Stomach (tissue), 9 donors: ENCODE data around the gene CACNA2D2. TPM values are rescaled to one million over a fixed set of nuclear protein-coding genes. Genes with fewer than 3 reads are reported as not detected.

ENCODE experiments used
- DNase-seq, 2 donors: peaks; one replicate each; pipeline versions ENCODE4 v3.0.0 to v3.0.0-alpha.2; 2013 to 2019
- H3K27ac ChIP-seq, 5 donors: fragments of 200-600 bp in 4 of 5; sonication (generic) in 4 of 5; one replicate each; pipeline ENCODE4 v1.5.1; 2013 to 2019; ENCODE audit warnings: mild to moderate bottlenecking in 1 of 5, moderate library complexity in 1 of 5
- H3K27me3 ChIP-seq, 3 donors: fragments of 200-600 bp; sonication (generic); one replicate each; pipeline ENCODE4 v1.5.1; 2017 to 2019; ENCODE audit warnings: mixed run types in 1 of 3
- H3K36me3 ChIP-seq, 4 donors: fragments of 200-600 bp; sonication (generic); 1 replicate in 3 of 4; 2 replicates in 1 of 4; pipeline ENCODE4 v1.5.1; 2016 to 2019
- H3K4me1 ChIP-seq, 4 donors: fragments of 200-600 bp; sonication (generic); one replicate each; pipeline ENCODE4 v1.5.1; 2016 to 2019
- H3K4me3 ChIP-seq, 4 donors: fragments of 200-600 bp; sonication (generic) in 3 of 4; one replicate each; pipeline ENCODE4 v1.5.1; 2016 to 2019; ENCODE audit warnings: mild to moderate bottlenecking in 1 of 4
- H3K9me3 ChIP-seq, 4 donors: fragments of 200-600 bp; sonication (generic); one replicate each; pipeline ENCODE4 v1.5.1; 2016 to 2019
- CTCF ChIP-seq, 7 experiments: fragments of 450-650 bp in 4 of 7; fragments of 200-600 bp in 3 of 7; sonication (generic) in 3 of 7; IDR thresholded peaks; one replicate each; pipeline ENCODE4 v1.5.1; 2016 to 2019; ENCODE audit warnings: antibody characterized with exemption in 7 of 7, control low read depth in 2 of 7, mild to moderate bottlenecking in 1 of 7
- EP300 ChIP-seq: sonication (generic); formaldehyde crosslinking; IDR thresholded peaks from one replicate; pipeline ENCODE4 v1.6.1; 2017; ENCODE audit warnings: antibody characterized with exemption
- POLR2A ChIP-seq, 4 donors: fragments of 450-650 bp; IDR thresholded peaks; one replicate each; pipeline ENCODE4 v1.6.1; 2016; ENCODE audit warnings: antibody characterized with exemption in 4 of 4, control low read depth in 2 of 4, mild to moderate bottlenecking in 1 of 4, moderate library complexity in 1 of 4
- POLR2AphosphoS5 ChIP-seq, 3 donors: sonication (generic); formaldehyde crosslinking; IDR thresholded peaks; one replicate each; pipeline ENCODE4 v1.6.1; 2016; ENCODE audit warnings: antibody characterized with exemption in 3 of 3
- WGBS, 5 donors: extraction: QIAGEN DNeasy Blood & Tissue Kit in 3 of 5; methylation state at CpG; one replicate each; pipeline versions ENCODE4 v1.1.5 to v1.1.7; 2013 to 2018; 5-methylcytosine and 5-hydroxymethylcytosine counted together
- intact Hi-C: fragments of 100-400 bp; cut with DNase I; formaldehyde crosslinking; loops from one replicate; pipeline ENCODE4 v1.15.1; 2023; ENCODE audit warnings: low total_unique reads
- polyA plus RNA-seq, 3 donors: library from polyadenylated mRNA; stranded (reverse); fragments of 200-250 nt; gene quantifications; one replicate each; pipeline ENCODE4 v1.2.3, GENCODE V29; 2013
- total RNA-seq, 5 donors: library from RNA; depleted of rRNA; stranded (reverse); fragments of >200 nt; gene quantifications; one replicate each; pipeline versions ENCODE4 v1.1.0 to v1.2.3, GENCODE V29; 2014 to 2016
- donor health status: healthy with polysubstance abuse.
- donor health status: Bipolar disorder and iron deficiency.
- donor health status: healthy.

The CACNA2D2 gene
- total and polyA plus RNA-seq, 8 donors, result 0.92 to 45.8 (median 1.9) TPM

GRCh38 chr3:50380405-50381085 lies 122.9 kb downstream of the CACNA2D2 start:
- Histone ChIP-seq H3K9me3 (no peaks in the 10 kb centered on the region), H3K27ac (no peak overlapping the region), H3K27me3 (no peaks in the 10 kb centered on the region), H3K4me3 (no peak overlapping the region), H3K4me1 (no peaks in the 10 kb centered on the region), H3K36me3 (peaks cover 0 to 6% (median 0%) of the 10 kb centered on the region in 4 donors)
- DNase-seq, result no peak
- 85 to 92% (median 88%) methylated on average over 12 to 17 of the region's 17 CpGs for WGBS, 5 donors
- intact Hi-C loops, result no loop called here
- TF ChIP-seq POLR2A (IDR thresholded peaks at IDR 0.05) (no peak), POLR2AphosphoS5 (IDR thresholded peaks at IDR 0.05) (no peak), CTCF (IDR thresholded peaks at IDR 0.05) (no peak), EP300 (no peak)

GRCh38 chr3:50378757-50379156 lies 124.7 kb downstream of the CACNA2D2 start:
- H3K36me3 ChIP-seq, result peaks cover 0 to 6% (median 0%) of the 10 kb centered on the region in 4 donors
- H3K4me1 ChIP-seq, result no peaks in the 10 kb centered on the region
- no peak overlapping the region for H3K27ac ChIP-seq
- TF ChIP-seq CTCF (IDR thresholded peaks at IDR 0.05), result no peak
- TF ChIP-seq EP300, result no peak
- TF ChIP-seq POLR2A (IDR thresholded peaks at IDR 0.05), result no peak
- TF ChIP-seq POLR2AphosphoS5 (IDR thresholded peaks at IDR 0.05), result no peak
- H3K4me3 ChIP-seq, result no peak overlapping the region
- DNase-seq, result no peak
- no peaks in the 10 kb centered on the region for H3K9me3 ChIP-seq
- no peaks in the 10 kb centered on the region for H3K27me3 ChIP-seq
- 87 to 92% (median 90%) methylated on average over 17 of the region's 17 CpGs for WGBS, 5 donors
- intact Hi-C loops, result loop anchor here (10.0 kb wide), 1 partner anchor 156 kb away; no protein-coding TSS in a partner anchor

GRCh38 chr3:50378024-50378423 lies 125.4 kb downstream of the CACNA2D2 start:
- Histone ChIP-seq H3K36me3 (peaks cover 0 to 6% (median 0%) of the 10 kb centered on the region in 4 donors), H3K4me1 (no peaks in the 10 kb centered on the region), H3K27ac (no peak overlapping the region), H3K27me3 (no peaks in the 10 kb centered on the region), H3K4me3 (no peak overlapping the region), H3K9me3 (no peaks in the 10 kb centered on the region)
- 79 to 89% (median 85%) methylated on average over 2 to 6 of the region's 6 CpGs for WGBS, 5 donors
- TF ChIP-seq POLR2AphosphoS5 (IDR thresholded peaks at IDR 0.05) (no peak), EP300 (no peak), CTCF (IDR thresholded peaks at IDR 0.05) (no peak), POLR2A (IDR thresholded peaks at IDR 0.05) (no peak)
- intact Hi-C loops, result loop anchor here (10.0 kb wide), 1 partner anchor 157 kb away; no protein-coding TSS in a partner anchor
- no peak for DNase-seq

GRCh38 chr3:50375258-50375931 lies 128.0 kb downstream of the CACNA2D2 start:
- peaks cover 0 to 6% (median 0%) of the 10 kb centered on the region in 4 donors for H3K36me3 ChIP-seq
- intact Hi-C loops, result loop anchor here (10.0 kb wide), 1 partner anchor 159 kb away; no protein-coding TSS in a partner anchor
- WGBS, 5 donors, result 65 to 75% (median 69%) methylated on average over 5 to 7 of the region's 7 CpGs
- H3K4me3 ChIP-seq, result no peak overlapping the region
- no peak for DNase-seq
- peaks cover 0 to 6% (median 0%) of the 10 kb centered on the region in 3 donors for H3K27me3 ChIP-seq
- H3K4me1 ChIP-seq, result no peaks in the 10 kb centered on the region
- H3K9me3 ChIP-seq, result no peaks in the 10 kb centered on the region
- no peak for TF ChIP-seq CTCF (IDR thresholded peaks at IDR 0.05)
- TF ChIP-seq POLR2AphosphoS5 (IDR thresholded peaks at IDR 0.05), result no peak
- no peak for TF ChIP-seq POLR2A (IDR thresholded peaks at IDR 0.05)
- no peak for TF ChIP-seq EP300
- H3K27ac ChIP-seq, result no peak overlapping the region
